B cell (primary cell): ENCODE results near the gene SLC16A14.

Experiments
- EZH2 ChIP-seq: IDR thresholded peaks from 2 replicates; pipeline ENCODE4 v1.6.1; 2012; ENCODE audit warnings: borderline replicate concordance, low read depth, mild to moderate bottlenecking, moderate library complexity, low read length; ENCODE audit not compliant: insufficient read depth, poor library complexity, severe bottlenecking
- TF ChIP-seq, protein P1 (sequence below): fragments of 200-600 bp; IDR thresholded peaks from one replicate; pipeline ENCODE4 v1.8.0; 2022; ENCODE audit warnings: antibody characterized with exemption, mild to moderate bottlenecking

DNA sequence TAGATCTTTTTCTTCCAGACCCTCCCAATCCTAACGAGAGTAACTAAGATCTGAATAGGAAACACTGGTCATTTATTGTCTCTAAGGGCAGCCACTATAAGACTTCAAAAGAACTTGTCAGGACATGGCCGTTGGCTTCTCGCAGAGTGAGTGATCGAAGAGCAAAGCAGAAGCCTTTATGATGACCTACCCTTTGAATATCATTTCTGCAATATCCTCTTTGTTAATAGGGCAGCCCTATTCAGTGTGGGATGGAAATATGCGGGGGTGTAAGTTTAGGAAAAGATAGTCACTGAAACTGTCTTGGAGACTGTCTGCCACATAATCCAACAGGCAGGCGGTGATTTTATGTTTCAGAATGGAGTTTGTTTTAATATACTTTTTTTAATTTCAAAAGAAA lies 75.5 kb downstream of the SLC16A14 start:
- TF ChIP-seq, protein P1, sequence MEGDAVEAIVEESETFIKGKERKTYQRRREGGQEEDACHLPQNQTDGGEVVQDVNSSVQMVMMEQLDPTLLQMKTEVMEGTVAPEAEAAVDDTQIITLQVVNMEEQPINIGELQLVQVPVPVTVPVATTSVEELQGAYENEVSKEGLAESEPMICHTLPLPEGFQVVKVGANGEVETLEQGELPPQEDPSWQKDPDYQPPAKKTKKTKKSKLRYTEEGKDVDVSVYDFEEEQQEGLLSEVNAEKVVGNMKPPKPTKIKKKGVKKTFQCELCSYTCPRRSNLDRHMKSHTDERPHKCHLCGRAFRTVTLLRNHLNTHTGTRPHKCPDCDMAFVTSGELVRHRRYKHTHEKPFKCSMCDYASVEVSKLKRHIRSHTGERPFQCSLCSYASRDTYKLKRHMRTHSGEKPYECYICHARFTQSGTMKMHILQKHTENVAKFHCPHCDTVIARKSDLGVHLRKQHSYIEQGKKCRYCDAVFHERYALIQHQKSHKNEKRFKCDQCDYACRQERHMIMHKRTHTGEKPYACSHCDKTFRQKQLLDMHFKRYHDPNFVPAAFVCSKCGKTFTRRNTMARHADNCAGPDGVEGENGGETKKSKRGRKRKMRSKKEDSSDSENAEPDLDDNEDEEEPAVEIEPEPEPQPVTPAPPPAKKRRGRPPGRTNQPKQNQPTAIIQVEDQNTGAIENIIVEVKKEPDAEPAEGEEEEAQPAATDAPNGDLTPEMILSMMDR: no peak
- no peak for TF ChIP-seq EZH2
